ENCODE results near the gene EXOC2. TPM values are rescaled to one million over a fixed set of nuclear protein-coding genes. Genes with fewer than 3 reads are reported as not detected.

EXOC2 gene
- total and polyA plus RNA-seq, 2 donors (not counting 3 experiments of a cell fraction or from before 2014, with no cell fraction given): 18.2 to 30.8 TPM

DNA sequence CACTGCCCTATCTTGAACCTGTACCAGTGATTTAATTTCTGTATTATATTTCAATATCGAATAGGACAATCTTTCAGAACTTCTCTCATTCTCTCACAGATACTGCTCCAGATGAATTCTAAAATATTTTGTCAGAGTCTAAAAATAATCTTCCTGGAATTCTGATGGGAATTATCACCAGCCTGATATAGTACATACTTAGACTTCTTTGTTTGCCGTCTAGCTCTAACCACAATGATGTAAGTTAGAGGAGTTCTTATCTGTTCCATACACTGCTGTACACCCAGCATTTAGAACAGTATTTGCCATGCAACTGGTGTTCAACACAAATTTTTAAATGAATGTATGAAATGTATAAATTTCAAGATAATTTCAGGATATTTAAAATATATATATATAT lies 34.7 kb downstream of the EXOC2 start:
- POLR2A ChIA-PET: no interaction called here
- BruUV-seq (replicated peaks): no TSS peak
- peaks cover 45% of the 10 kb centered on the region for H3K79me2 ChIP-seq (ENCODE audit: control insufficient read depth, insufficient read depth, low read length)
- no peaks in the 10 kb centered on the region for H3K9me1 ChIP-seq (replicated peaks; ENCODE audit: control insufficient read depth, extremely low read depth, insufficient read depth, low read length)
- no peak overlapping the region for H2AFZ ChIP-seq (ENCODE audit: low read depth, low read length)
- H3K9ac ChIP-seq (replicated peaks; ENCODE audit: extremely low read depth, insufficient read depth, low read length): no peak overlapping the region
- TF ChIP-seq POLR2A (IDR thresholded peaks at IDR 0.05; ENCODE audit: low read depth, low read length): no peak
- no peak for TF ChIP-seq POLR2AphosphoS5 (IDR thresholded peaks at IDR 0.05; ENCODE audit: insufficient read depth, low read depth, low read length)
- no peak for TF ChIP-seq GATA2 (IDR thresholded peaks at IDR 0.05; ENCODE audit: insufficient read depth, insufficient read length, low read depth, low read length)
- no peak for TF ChIP-seq JUN (IDR thresholded peaks at IDR 0.05; ENCODE audit: borderline replicate concordance, insufficient read depth, insufficient read length, low read depth)
- no peak for TF ChIP-seq EZH2 (IDR thresholded peaks at IDR 0.05; ENCODE audit: borderline replicate concordance, low read depth, low read length, severe bottlenecking)
- TF ChIP-seq, protein P1, sequence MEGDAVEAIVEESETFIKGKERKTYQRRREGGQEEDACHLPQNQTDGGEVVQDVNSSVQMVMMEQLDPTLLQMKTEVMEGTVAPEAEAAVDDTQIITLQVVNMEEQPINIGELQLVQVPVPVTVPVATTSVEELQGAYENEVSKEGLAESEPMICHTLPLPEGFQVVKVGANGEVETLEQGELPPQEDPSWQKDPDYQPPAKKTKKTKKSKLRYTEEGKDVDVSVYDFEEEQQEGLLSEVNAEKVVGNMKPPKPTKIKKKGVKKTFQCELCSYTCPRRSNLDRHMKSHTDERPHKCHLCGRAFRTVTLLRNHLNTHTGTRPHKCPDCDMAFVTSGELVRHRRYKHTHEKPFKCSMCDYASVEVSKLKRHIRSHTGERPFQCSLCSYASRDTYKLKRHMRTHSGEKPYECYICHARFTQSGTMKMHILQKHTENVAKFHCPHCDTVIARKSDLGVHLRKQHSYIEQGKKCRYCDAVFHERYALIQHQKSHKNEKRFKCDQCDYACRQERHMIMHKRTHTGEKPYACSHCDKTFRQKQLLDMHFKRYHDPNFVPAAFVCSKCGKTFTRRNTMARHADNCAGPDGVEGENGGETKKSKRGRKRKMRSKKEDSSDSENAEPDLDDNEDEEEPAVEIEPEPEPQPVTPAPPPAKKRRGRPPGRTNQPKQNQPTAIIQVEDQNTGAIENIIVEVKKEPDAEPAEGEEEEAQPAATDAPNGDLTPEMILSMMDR (IDR thresholded peaks at IDR 0.05; ENCODE audit: extremely low read depth in 1 of 2, insufficient read depth in 1 of 2, low read depth in 1 of 2, low read length in 2 of 2): no peak
- TF ChIP-seq, protein P2, sequence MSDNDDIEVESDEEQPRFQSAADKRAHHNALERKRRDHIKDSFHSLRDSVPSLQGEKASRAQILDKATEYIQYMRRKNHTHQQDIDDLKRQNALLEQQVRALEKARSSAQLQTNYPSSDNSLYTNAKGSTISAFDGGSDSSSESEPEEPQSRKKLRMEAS (IDR thresholded peaks at IDR 0.05; ENCODE audit: insufficient read depth, insufficient read length): no peak
- no peak for TF ChIP-seq MYC (IDR thresholded peaks at IDR 0.05; ENCODE audit: low read depth, low read length)
- no peak for TF ChIP-seq FOS (IDR thresholded peaks at IDR 0.05; ENCODE audit: borderline replicate concordance, insufficient read depth, low read length)
- dilution Hi-C loops (cut with MboI; ENCODE audit: extremely low pct_ligation_motif_present, low sequenced_read_pairs) (no loop called here), intact Hi-C loops (cut with micrococcal nuclease) (no loop called here)
- peaks cover 0 to 2% of the 10 kb centered on the region in 2 experiments for H3K36me3 ChIP-seq (ENCODE audit: control insufficient read depth in 2 of 2, extremely low read depth in 1 of 2, insufficient read depth in 2 of 2, low read length in 2 of 2)
- H3K4me3 ChIP-seq (replicated peaks in 1 of 3; ENCODE audit: insufficient read depth in 1 of 3, low read depth in 1 of 3, low read length in 3 of 3): no peak overlapping the region
- DNase-seq (ENCODE audit: low read depth, low spot score) (no peak), FAIRE-seq (no peak)
- no peak overlapping the region for H3K4me2 ChIP-seq (ENCODE audit: insufficient read depth, low read length)
- H3K27ac ChIP-seq (ENCODE audit: insufficient read depth, low read depth, low read length): no peak overlapping the region
- no peaks in the 10 kb centered on the region for H3K27me3 ChIP-seq (ENCODE audit: control insufficient read depth in 2 of 2, insufficient read depth in 2 of 2, low read length in 2 of 2)
- H3K4me1 ChIP-seq (ENCODE audit: control insufficient read depth, extremely low read depth, insufficient read depth, low read length): no peaks in the 10 kb centered on the region
- CTCF ChIA-PET: interaction anchor here (0.9 kb wide), 1 partner anchor 45 kb away, joined by 4 read pairs; no protein-coding TSS in a partner anchor
- peaks cover 2% of the 10 kb centered on the region for H4K20me1 ChIP-seq (replicated peaks; ENCODE audit: control insufficient read depth, extremely low read depth, insufficient read depth, low read length)
- H3K9me3 ChIP-seq (replicated peaks; ENCODE audit: control insufficient read depth, insufficient read depth, low read length): no peaks in the 10 kb centered on the region
